Coronary artery (tissue), 2 donors: Measurements from ENCODE around the gene LMF1.
"Not testable (repeated sequence)": the region's sequence is repeated elsewhere in the genome, so short reads cannot be mapped to it uniquely, and the experiment has no call there.

Source experiments
- DNase-seq: peaks from one replicate; pipeline ENCODE4 v3.0.0-alpha.2; 2017; ENCODE audit warnings: low spot score
- H3K27ac ChIP-seq, 2 donors: fragments of 200-600 bp; sonication (generic); one replicate each; pipeline ENCODE4 v1.5.1; 2016 to 2019
- H3K4me3 ChIP-seq: fragments of 200-600 bp; sonication (generic); 2 replicates; pipeline ENCODE4 v1.5.1; 2016; ENCODE audit warnings: mild to moderate bottlenecking, moderate library complexity
- TF ChIP-seq, protein P1 (sequence below): fragments of 200-600 bp; sonication (generic); IDR thresholded peaks from one replicate; pipeline ENCODE4 v1.5.1; 2019; ENCODE audit warnings: antibody characterized with exemption

Gene LMF1

GRCh38 chr16:820748-821147 is 150.0 kb downstream of the LMF1 start:
- no peak for DNase-seq
- Histone ChIP-seq H3K27ac (no peak overlapping the region), H3K4me3 (no peak overlapping the region)
- TF ChIP-seq, protein P1, sequence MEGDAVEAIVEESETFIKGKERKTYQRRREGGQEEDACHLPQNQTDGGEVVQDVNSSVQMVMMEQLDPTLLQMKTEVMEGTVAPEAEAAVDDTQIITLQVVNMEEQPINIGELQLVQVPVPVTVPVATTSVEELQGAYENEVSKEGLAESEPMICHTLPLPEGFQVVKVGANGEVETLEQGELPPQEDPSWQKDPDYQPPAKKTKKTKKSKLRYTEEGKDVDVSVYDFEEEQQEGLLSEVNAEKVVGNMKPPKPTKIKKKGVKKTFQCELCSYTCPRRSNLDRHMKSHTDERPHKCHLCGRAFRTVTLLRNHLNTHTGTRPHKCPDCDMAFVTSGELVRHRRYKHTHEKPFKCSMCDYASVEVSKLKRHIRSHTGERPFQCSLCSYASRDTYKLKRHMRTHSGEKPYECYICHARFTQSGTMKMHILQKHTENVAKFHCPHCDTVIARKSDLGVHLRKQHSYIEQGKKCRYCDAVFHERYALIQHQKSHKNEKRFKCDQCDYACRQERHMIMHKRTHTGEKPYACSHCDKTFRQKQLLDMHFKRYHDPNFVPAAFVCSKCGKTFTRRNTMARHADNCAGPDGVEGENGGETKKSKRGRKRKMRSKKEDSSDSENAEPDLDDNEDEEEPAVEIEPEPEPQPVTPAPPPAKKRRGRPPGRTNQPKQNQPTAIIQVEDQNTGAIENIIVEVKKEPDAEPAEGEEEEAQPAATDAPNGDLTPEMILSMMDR, result no peak

- DNase-seq, H3K4me3 ChIP-seq, H3K27ac ChIP-seq: not testable (repeated sequence)
Measured at GRCh38 chr16:820044-820408, 150.8 kb downstream of the LMF1 start.

DNA sequence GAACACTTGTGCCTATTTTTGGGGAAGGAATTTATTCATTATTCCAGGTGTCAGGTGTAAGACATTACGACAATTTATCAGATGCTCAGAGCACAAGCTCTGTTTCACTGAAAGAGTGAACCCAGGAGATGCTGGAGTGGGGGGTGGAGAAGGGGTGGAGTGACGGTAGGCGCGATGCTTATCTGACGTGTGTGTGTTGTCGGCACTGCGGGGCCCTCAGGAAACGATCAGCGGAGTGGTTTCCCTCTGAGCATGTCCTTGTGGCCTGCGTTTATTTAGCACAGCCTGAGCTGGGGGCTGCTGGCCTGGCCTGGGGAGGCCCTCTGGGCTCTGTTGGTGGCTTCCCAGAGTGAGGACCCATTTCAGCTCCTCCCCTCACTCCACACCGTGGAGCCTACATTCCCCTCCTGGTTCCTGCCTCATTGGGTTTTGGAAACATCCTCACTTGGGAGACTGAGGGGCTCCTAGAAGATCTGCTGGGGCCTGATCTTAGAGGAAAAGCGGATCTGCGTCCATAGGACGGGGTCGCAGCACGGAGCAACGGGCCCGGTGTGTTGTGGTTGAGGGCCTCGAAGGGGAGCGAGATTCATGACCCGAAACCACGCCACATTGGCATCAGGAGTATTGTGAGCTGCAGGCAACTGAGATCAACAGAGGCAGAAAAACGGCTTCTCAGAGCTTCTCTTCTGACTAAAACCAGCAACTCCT is 151.3 kb downstream of the LMF1 start:
- H3K4me3 ChIP-seq, result no peak overlapping the region
- TF ChIP-seq, protein P1, result no peak
- no peak for DNase-seq
- no peak overlapping the region for H3K27ac ChIP-seq

- TF ChIP-seq, protein P1, result no peak
- Histone ChIP-seq H3K27ac (no peak overlapping the region), H3K4me3 (no peak overlapping the region)
- no peak for DNase-seq
Measured at GRCh38 chr16:818592-818991, 152.2 kb downstream of the LMF1 start.

DNA sequence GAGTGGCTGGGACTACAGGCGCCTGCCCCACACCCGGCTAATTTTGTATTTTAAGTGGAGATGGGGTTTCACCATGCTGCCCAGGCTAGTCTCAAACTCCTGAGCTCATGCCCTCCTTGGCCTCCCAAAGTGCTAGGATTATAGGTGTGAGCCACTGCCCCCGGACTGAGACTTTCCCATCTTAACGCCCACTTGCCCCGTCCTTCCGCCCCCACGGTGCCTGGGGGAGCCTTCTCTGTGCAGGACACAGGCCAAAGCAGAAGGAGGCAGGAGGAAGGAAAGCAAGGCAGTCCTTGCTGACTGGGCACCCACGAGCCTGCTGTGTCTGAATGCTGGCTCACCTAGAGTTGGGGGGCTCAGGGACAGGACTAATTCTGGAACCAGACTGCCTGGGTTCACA is 152.7 kb downstream of the LMF1 start:
- no peak overlapping the region for H3K4me3 ChIP-seq
- no peak overlapping the region for H3K27ac ChIP-seq
- DNase-seq, result no peak
- TF ChIP-seq, protein P1, result no peak

DNA sequence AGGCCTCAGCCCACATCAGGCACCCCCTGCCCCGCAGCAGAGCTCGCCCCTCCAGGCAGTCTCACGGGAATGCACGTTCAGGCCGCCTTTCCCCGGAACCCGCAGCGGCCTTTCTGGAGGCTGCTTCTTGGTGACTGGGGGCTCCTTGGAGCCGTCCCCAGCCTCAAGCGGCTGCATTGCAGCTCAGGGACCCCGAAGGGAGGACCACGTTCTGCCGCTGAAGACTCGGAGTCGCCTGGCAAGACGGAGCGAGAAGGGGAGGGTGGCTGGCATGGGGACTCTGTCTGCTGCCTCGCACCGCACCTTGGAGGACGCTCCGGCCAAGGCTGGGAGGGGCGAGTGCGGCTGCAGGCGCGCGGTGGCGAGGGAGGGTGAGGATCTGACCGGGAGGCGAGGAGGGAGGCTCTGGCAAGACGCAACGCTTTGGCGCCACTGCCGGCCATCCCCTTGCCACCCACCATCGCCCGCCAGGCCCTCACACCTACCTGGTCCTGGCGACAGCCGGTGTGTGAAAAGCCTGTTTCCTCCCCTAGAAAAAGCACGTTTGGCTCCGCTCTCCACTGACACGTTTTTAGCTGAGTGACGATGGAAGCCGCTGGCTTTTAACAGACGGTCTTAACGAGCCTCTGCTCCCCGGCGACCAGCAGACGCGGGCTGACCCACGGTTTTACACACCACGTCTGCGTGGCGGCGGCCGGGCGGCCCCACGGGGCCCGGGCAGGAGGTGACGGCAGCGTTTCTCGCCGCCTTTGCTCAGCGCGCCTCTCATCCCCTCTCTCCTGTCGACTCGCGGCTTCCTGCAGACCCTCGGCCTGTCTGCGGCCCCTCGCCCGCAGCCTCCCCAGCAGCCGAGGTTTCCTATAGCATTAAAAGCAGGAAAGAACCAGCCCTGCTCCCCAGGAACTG is 153.5 kb downstream of the LMF1 start:
- TF ChIP-seq, protein P1, result no peak
- no peak overlapping the region for H3K27ac ChIP-seq
- no peak for DNase-seq
- no peak overlapping the region for H3K4me3 ChIP-seq

DNA sequence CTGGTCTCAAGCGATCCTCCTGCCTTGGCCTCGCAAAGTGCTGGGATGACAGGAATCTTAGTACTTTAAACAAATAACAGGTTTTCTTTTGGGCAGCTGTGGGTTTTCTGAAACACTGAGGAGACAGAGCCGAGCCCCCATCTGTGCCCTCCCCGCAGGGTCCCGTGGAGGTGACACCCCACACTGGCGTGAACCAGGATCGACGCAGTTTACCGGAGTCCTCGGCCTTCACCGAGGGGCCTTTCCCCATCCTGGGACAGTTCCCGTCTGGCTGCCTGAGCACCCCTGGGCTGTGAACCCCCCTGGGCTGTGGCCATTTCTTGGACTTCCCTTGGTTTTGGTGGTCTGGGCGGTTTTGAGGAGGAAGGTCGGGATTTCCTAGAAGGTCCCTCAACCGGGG is 154.9 kb downstream of the LMF1 start:
- Histone ChIP-seq H3K4me3 (no peak overlapping the region), H3K27ac (no peak overlapping the region)

More for the DNA sequence above, 154.9 kb downstream of the LMF1 start:
- no peak for DNase-seq
- TF ChIP-seq, protein P1, result no peak
